Measurements from ENCODE around the gene TAP2.
A peak's percentile ranks its signal among the peaks of the same experiment; 100 is the strongest.

Gene TAP2

DNA sequence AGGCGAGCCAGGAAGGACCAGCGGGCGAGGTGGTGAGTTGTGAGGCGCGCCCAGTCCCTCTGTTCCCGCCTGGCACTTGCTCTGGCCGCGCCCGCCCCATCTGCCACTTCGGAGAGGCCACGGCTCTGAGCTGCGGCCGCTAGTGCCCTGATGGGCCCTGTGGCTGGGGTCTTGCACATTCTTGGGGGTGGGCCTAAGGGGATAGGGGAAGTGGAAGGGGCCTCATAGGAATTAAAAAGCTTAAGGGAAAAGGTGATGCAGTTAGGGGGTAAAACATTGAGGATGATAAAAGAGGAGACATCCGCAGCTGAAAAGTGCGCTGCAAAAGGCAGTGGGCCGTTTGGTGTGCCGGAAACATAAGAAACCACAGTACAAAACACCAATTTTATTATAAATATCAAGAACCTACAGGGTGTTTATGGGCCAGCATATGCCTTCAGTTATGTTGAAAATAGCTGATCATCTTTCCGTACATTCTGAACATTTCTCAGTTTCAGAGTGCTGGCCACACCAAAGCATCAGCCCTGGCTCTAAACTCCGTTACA, 6.4 kb upstream of the TAP2 start:
- Histone ChIP-seq H3K4me1 (no peaks in the 10 kb centered on the region), H3K36me3 (no peaks in the 10 kb centered on the region), H3K27me3 (peaks cover 59% of the 10 kb centered on the region), H3K4me3 (ENCODE audit: low read depth, low read length) (peak overlapping the region; percentile 75), H3K9me3 (no peaks in the 10 kb centered on the region)
- TF ChIP-seq, protein P1, sequence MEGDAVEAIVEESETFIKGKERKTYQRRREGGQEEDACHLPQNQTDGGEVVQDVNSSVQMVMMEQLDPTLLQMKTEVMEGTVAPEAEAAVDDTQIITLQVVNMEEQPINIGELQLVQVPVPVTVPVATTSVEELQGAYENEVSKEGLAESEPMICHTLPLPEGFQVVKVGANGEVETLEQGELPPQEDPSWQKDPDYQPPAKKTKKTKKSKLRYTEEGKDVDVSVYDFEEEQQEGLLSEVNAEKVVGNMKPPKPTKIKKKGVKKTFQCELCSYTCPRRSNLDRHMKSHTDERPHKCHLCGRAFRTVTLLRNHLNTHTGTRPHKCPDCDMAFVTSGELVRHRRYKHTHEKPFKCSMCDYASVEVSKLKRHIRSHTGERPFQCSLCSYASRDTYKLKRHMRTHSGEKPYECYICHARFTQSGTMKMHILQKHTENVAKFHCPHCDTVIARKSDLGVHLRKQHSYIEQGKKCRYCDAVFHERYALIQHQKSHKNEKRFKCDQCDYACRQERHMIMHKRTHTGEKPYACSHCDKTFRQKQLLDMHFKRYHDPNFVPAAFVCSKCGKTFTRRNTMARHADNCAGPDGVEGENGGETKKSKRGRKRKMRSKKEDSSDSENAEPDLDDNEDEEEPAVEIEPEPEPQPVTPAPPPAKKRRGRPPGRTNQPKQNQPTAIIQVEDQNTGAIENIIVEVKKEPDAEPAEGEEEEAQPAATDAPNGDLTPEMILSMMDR (IDR thresholded peaks at IDR 0.05; ENCODE audit: low read depth, low read length) = no peak
- no peak for DNase-seq

DNA sequence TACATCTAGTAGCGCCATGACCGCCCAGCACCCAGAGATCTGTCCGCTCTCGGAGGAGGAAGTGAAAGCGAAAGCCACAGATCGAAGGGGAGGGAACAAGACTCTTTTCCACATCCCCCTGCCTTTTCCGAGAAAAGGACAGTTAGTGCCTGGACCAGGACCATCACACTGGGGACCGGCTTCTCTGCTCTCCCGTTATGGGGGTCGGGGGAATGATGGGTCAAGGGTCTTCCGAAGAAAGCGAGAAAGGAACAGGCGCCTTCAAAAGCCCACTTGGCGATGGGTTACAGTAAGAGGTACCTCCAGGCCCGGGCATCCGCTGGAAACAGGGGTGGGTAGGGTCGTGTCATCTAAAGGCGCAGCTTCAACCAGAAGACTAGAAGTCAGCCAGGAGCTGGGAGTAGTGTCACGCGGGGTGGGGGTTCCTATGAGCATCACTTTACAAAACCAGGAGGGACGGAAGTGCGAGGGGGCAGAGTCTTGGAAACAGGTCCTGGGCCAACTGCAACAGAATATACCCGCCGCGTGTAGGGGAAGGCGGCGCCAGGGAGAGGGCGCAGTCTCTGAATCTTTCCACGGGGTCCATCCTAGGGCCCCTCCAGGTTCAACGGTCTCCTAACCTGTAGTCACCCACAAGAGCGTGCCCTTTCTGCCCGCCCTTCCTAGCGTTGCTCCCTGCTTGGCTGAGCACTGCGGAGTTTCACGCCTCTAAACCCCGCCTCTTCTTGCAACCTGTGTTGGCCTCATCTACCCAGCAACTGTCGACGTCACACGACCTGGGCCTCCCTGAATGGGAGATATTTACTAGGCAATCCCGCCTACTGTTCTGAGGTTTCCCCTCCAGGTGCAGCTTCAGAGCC, 5.7 kb upstream of the TAP2 start, which contains the start of gene PSMB8:
PSMB8 (minus strand) TSS at position 69 of the 860 bp plus-strand sequence; CDS start at position 18, 51 bp downstream.
- peaks cover 56% of the 10 kb centered on the region for H3K27me3 ChIP-seq
- DNase-seq = peak; percentile 88

DNA sequence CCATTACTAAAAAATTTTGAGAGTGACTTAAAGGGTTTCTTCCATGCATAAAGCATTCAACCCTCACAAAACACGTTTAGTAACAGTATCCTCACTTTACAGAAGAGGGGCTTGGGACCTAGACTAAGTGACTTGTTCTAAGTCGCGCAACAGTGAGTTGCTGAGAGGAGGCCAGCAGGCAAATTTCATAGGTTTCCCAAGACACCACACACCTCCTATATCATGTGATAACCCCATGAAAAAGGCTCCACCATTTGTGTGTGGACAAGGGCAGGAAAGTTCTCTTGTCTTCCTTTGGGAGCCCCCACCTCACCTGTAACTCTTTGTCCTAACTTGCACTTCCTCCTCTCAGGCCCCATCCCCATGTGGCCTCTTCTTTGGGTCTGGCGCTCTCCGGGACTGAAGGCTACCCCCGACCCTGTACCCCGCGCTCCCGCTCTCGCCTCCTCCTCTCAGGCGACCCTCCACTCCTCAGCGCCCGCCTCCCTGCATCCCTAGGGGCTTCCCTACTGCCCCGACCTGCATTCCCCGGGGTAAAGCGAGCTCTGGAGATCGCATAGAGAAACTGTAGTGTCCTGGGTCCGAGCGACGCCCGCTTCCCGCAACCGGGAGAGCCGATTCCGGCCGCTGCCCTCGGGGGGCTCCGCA, 4.9 kb upstream of the TAP2 start:
- Histone ChIP-seq H3K4me3 (ENCODE audit: low read depth, low read length) (peak overlapping the region; percentile 75), H3K27me3 (peaks cover 48% of the 10 kb centered on the region), H3K9me3 (no peaks in the 10 kb centered on the region), H3K36me3 (no peaks in the 10 kb centered on the region), H3K4me1 (no peaks in the 10 kb centered on the region)
- DNase-seq = no peak
- TF ChIP-seq, protein P1 (IDR thresholded peaks at IDR 0.05; ENCODE audit: low read depth, low read length) = no peak

More for the DNA sequence above, 5.7 kb upstream of the TAP2 start, which contains the start of gene PSMB8:
- Histone ChIP-seq H3K4me1 (no peaks in the 10 kb centered on the region), H3K36me3 (no peaks in the 10 kb centered on the region), H3K4me3 (ENCODE audit: low read depth, low read length) (peak within 1 kb of the TSS; percentile 75), H3K9me3 (no peaks in the 10 kb centered on the region)
- TF ChIP-seq, protein P1 (IDR thresholded peaks at IDR 0.05; ENCODE audit: low read depth, low read length) = peak; percentile 38

DNA sequence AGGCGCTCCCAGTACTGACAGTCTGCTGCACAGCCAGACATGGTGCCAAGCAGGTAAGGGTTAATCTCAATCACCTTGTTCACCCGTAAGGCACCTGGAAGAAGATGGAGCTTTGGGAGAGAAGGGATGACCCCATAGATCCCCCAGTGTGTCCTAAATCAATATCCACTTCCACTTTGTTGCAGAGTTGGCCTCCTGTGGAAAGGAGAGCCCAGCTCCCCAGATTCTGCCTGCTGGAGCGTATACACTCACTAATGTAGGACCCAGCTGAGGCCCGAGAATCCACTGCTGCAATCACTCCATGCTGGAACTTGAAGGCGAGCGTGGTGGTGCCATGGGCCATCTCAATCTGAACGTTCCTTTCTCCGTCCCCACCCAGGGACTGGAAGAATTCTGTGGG, 4.2 kb upstream of the TAP2 start:
- Histone ChIP-seq H3K4me3 (ENCODE audit: low read depth, low read length) (no peak overlapping the region), H3K4me1 (peaks cover 2% of the 10 kb centered on the region; the same call in 1 of the 2 replicates), H3K27me3 (peaks cover 41% of the 10 kb centered on the region), H3K36me3 (no peaks in the 10 kb centered on the region), H3K9me3 (no peaks in the 10 kb centered on the region)
- no peak for DNase-seq
- TF ChIP-seq, protein P1 (IDR thresholded peaks at IDR 0.05; ENCODE audit: low read depth, low read length) = no peak

DNA sequence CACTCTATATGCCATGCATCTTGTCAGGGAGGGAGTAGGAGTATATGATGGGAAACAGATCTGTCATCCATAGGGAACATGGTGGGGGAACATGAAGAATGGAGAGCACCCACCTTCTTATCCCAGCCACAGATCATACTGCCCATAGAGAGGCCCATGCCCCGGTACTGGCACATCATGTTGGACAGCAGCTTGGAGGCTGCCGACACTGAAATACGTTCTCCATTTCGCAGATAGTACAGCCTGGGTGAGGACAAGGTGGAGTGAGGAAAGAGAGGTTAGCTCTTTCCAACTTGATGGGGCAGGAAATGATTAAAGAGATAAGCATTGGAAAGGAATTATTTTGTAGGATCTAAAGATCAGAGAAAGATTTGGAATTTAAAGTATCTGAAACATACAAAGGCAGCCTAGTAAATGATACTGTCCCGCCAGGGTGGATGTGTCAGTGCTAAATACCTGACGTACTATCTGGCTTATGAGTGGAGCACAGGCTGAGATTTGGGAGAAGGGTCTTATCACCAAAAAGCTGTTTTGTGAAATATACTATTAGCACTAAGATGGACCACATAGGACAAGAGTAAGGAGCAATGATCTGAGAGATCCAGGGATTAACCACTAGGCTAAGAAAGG, 3.6 kb upstream of the TAP2 start:
- TF ChIP-seq, protein P1 (IDR thresholded peaks at IDR 0.05; ENCODE audit: low read depth, low read length) = no peak
- no peak for DNase-seq
- Histone ChIP-seq H3K9me3 (no peaks in the 10 kb centered on the region), H3K4me3 (ENCODE audit: low read depth, low read length) (no peak overlapping the region), H3K36me3 (no peaks in the 10 kb centered on the region), H3K27me3 (peaks cover 35% of the 10 kb centered on the region), H3K4me1 (peaks cover 3% of the 10 kb centered on the region; the same call in 1 of the 2 replicates)
